GM23338 (cell line): Measurements from ENCODE around the gene RHOH. TPM values are rescaled to one million over a fixed set of nuclear protein-coding genes. Genes with fewer than 3 reads are reported as not detected.

Experiments
- ATAC-seq: fragments of 200-7000 bp; cut with Tn5 transposase; 3 replicates; pipeline ENCODE4 v1.9.1; 2020
- DNase-seq: peaks from one replicate; pipeline ENCODE4 v3.0.0-alpha.2; 2015; ENCODE audit warnings: low spot score
- H2AFZ ChIP-seq: fragments of 200-600 bp; sonication (generic); 2 replicates; pipeline ENCODE4 v1.8.0; 2016; ENCODE audit warnings: antibody characterized with exemption, mild to moderate bottlenecking, moderate library complexity
- H3F3A ChIP-seq: fragments of 200-600 bp; sonication (generic); replicated peaks from 2 replicates; pipeline ENCODE4 v1.8.0; 2017; ENCODE audit warnings: antibody characterized with exemption, mixed run types, low read depth
- H3K27ac ChIP-seq: fragments of 200-600 bp; sonication (generic); 2 replicates; pipeline ENCODE4 v1.6.1; 2016; ENCODE audit warnings: low read depth
- H3K27me3 ChIP-seq: fragments of 200-600 bp; sonication (generic); 2 replicates; pipeline ENCODE4 v1.8.0; 2016; ENCODE audit warnings: mild to moderate bottlenecking, mixed run types, moderate library complexity; ENCODE audit not compliant: insufficient read depth
- H3K36me3 ChIP-seq: fragments of 200-600 bp; sonication (generic); 2 replicates; pipeline ENCODE4 v1.8.0; 2016; ENCODE audit warnings: mild to moderate bottlenecking; ENCODE audit not compliant: insufficient read depth
- H3K4me1 ChIP-seq: fragments of 200-600 bp; sonication (generic); 2 replicates; pipeline ENCODE4 v1.8.0; 2016; ENCODE audit warnings: mild to moderate bottlenecking, moderate library complexity; ENCODE audit not compliant: insufficient read depth
- H3K4me2 ChIP-seq: fragments of 200-600 bp; sonication (generic); 2 replicates; pipeline ENCODE4 v1.7.1; 2017; ENCODE audit warnings: mixed run types
- H3K4me3 ChIP-seq: fragments of 200-600 bp; sonication (generic); 2 replicates; pipeline ENCODE4 v1.6.1; 2016; ENCODE audit warnings: mixed run types
- H3K79me2 ChIP-seq: fragments of 200-600 bp; sonication (generic); replicated peaks from 2 replicates; pipeline ENCODE4 v1.8.0; 2017; ENCODE audit warnings: mild to moderate bottlenecking; ENCODE audit not compliant: insufficient read depth
- H3K9me2 ChIP-seq: fragments of 200-600 bp; sonication (generic); 2 replicates; pipeline ENCODE4 v1.8.0; 2017; ENCODE audit not compliant: insufficient read depth
- H4K20me1 ChIP-seq: fragments of 200-600 bp; sonication (generic); replicated peaks from 2 replicates; pipeline ENCODE4 v1.8.0; 2017; ENCODE audit warnings: mild to moderate bottlenecking; ENCODE audit not compliant: insufficient read depth
- H3K27ac Mint-ChIP-seq: 2 replicates; pipeline ENCODE4 v1.8.0; 2020; ENCODE audit warnings: inconsistent platforms, mild to moderate bottlenecking, moderate library complexity, mixed read lengths
- H3K27me3 Mint-ChIP-seq: 3 replicates; pipeline ENCODE4 v1.8.0; 2022; ENCODE audit warnings: low read depth, mild to moderate bottlenecking, moderate library complexity, mixed read lengths, inconsistent platforms; ENCODE audit not compliant: insufficient read depth, poor library complexity
- H3K36me3 Mint-ChIP-seq: 3 replicates; pipeline ENCODE4 v1.8.0; 2021; ENCODE audit warnings: low read depth, mild to moderate bottlenecking, inconsistent platforms, moderate library complexity, mixed read lengths
- H3K4me1 Mint-ChIP-seq: 3 replicates; pipeline ENCODE4 v1.8.0; 2020; ENCODE audit warnings: mild to moderate bottlenecking, inconsistent platforms, mixed read lengths
- H3K4me3 Mint-ChIP-seq: 3 replicates; pipeline ENCODE4 v1.8.0; 2021; ENCODE audit warnings: moderate library complexity, mild to moderate bottlenecking, inconsistent platforms, mixed read lengths
- H3K9me3 Mint-ChIP-seq: 3 replicates; pipeline ENCODE4 v1.8.0; 2020; ENCODE audit warnings: moderate library complexity, mild to moderate bottlenecking, inconsistent platforms, mixed read lengths
- CREB1 ChIP-seq: fragments of 250-450 bp; sonication (Bioruptor Pico); IDR thresholded peaks from 2 replicates; pipeline ENCODE4 v1.5.0; 2020; ENCODE audit warnings: low read depth, mild to moderate bottlenecking, moderate library complexity
- ETS1 ChIP-seq: IDR thresholded peaks from 2 replicates; pipeline ENCODE4 v1.6.1; 2016; ENCODE audit warnings: antibody characterized with exemption
- EZH2 ChIP-seq: fragments of 200-600 bp; sonication (generic); IDR thresholded peaks from one replicate; pipeline ENCODE4 v1.8.0; 2017; ENCODE audit warnings: antibody characterized with exemption, mild to moderate bottlenecking, low read depth; ENCODE audit not compliant: unreplicated experiment
- EZH2phosphoT487 ChIP-seq: fragments of 200-600 bp; sonication (generic); IDR thresholded peaks from one replicate; pipeline ENCODE4 v1.8.1; 2018; ENCODE audit warnings: antibody characterized with exemption; ENCODE audit not compliant: unreplicated experiment
- REST ChIP-seq: IDR thresholded peaks from one replicate; pipeline ENCODE4 v1.6.1; 2018; ENCODE audit warnings: antibody characterized with exemption; ENCODE audit not compliant: unreplicated experiment
- ZNF331 ChIP-seq: fragments of 250-450 bp; sonication (Bioruptor Pico); IDR thresholded peaks from 2 replicates; pipeline ENCODE4 v1.5.0; 2020; ENCODE audit warnings: low read depth, mild to moderate bottlenecking, moderate library complexity
- ZNF462 ChIP-seq: fragments of 250-450 bp; sonication (Bioruptor Pico); IDR thresholded peaks from 2 replicates; pipeline ENCODE4 v1.5.0; 2020; ENCODE audit warnings: mild to moderate bottlenecking, moderate library complexity
- polyA plus RNA-seq: library from polyadenylated mRNA; unstranded; fragments of >200 nt; fragmentation: Nextera tagmentation; extraction: Ambion mirVana; gene quantifications from 2 replicates; pipeline ENCODE4 v1.2.1, GENCODE V29; 2016
- total RNA-seq: library from RNA; depleted of rRNA; stranded (reverse); fragments of >200 nt; shearing (Covaris generic); gene quantifications from 2 replicates; pipeline ENCODE4 v1.2.3, GENCODE V29; 2014

RHOH gene
- total and polyA plus RNA-seq, 2 experiments from 2014 or later = 2.2 to 3.7 TPM

- no peak overlapping the region for H3K27ac ChIP-seq
- no peak overlapping the region for H3K4me3 ChIP-seq
- H3K27me3 ChIP-seq = no peaks in the 10 kb centered on the region
- DNase-seq = no peak
- H3K36me3 Mint-ChIP-seq = no peaks in the 10 kb centered on the region
- H4K20me1 ChIP-seq = no peaks in the 10 kb centered on the region
- no peak overlapping the region for H3K27ac Mint-ChIP-seq
- no peaks in the 10 kb centered on the region for H3K79me2 ChIP-seq
- H2AFZ ChIP-seq = no peak overlapping the region
- H3K27me3 Mint-ChIP-seq = peaks cover 1% of the 10 kb centered on the region
- 0 out of 2 replicates have a peak, but pooled peaks cover 4% of the 10 kb centered on the region for H3K9me2 ChIP-seq
- peaks cover 1% of the 10 kb centered on the region for H3K4me1 Mint-ChIP-seq
- H3K4me2 ChIP-seq = no peak overlapping the region
- no peaks in the 10 kb centered on the region for H3F3A ChIP-seq
- peaks cover under 1% of the 10 kb centered on the region; the same call in 1 of the 2 replicates for H3K4me1 ChIP-seq
- H3K36me3 ChIP-seq = no peaks in the 10 kb centered on the region
- no peak for TF ChIP-seq REST
- no peak for TF ChIP-seq EZH2phosphoT487
- no peak for TF ChIP-seq ZNF462 (CRISPR knock-in tag)
- TF ChIP-seq ETS1 = no peak
- no peak for TF ChIP-seq EZH2
- TF ChIP-seq CREB1 = no peak
- no peak for TF ChIP-seq ZNF331 (CRISPR knock-in tag)
- peaks cover 2% of the 10 kb centered on the region; the same call in 1 of the 3 replicates for H3K9me3 Mint-ChIP-seq
- no peak for ATAC-seq
- H3K4me3 Mint-ChIP-seq = no peak overlapping the region
These were observed 54.5 kb downstream of the RHOH start for GRCh38 chr4:40251366-40251765.
